HG03469 (cell line): ENCODE data around the gene RBMS1.

Experiments used
- ATAC-seq: cut with Tn5 transposase; IDR thresholded peaks from one replicate; pipeline ENCODE4 v1.9.1; 2021; ENCODE audit warnings: mild to moderate bottlenecking, moderate library complexity, moderate number of reproducible peaks; ENCODE audit not compliant: unreplicated experiment

The RBMS1 gene

GRCh38 chr2:160310118-160310828 lies 183.3 kb downstream of the RBMS1 start:
- ATAC-seq = no peak

GRCh38 chr2:160309585-160309984 lies 184.0 kb downstream of the RBMS1 start:
- no peak for ATAC-seq

- no peak for ATAC-seq
Observed at GRCh38 chr2:160308915-160309314, 184.7 kb downstream of the RBMS1 start.

- no peak for ATAC-seq
Observed at GRCh38 chr2:160308476-160308875, 185.1 kb downstream of the RBMS1 start.

- ATAC-seq = no peak
Observed at GRCh38 chr2:160306985-160307384, 186.6 kb downstream of the RBMS1 start.

GRCh38 chr2:160305081-160305750 lies 188.4 kb downstream of the RBMS1 start:
- ATAC-seq = no peak

- no peak for ATAC-seq
Observed at GRCh38 chr2:160303527-160303926, 190.1 kb downstream of the RBMS1 start.

- no peak for ATAC-seq
Observed at GRCh38 chr2:160303076-160303475, 190.5 kb downstream of the RBMS1 start.

GRCh38 chr2:160301420-160301819 lies 192.2 kb downstream of the RBMS1 start:
- no peak for ATAC-seq

- no peak for ATAC-seq
Observed at GRCh38 chr2:160300203-160300602, 193.4 kb downstream of the RBMS1 start.

- ATAC-seq = no peak
Observed at GRCh38 chr2:160299540-160299939, 194.1 kb downstream of the RBMS1 start.

- ATAC-seq = no peak
Observed at GRCh38 chr2:160298960-160299359, 194.6 kb downstream of the RBMS1 start.

GRCh38 chr2:160295519-160296207 lies 197.9 kb downstream of the RBMS1 start:
- ATAC-seq = no peak

- no peak for ATAC-seq
Observed at GRCh38 chr2:160294889-160295288, 198.7 kb downstream of the RBMS1 start.

GRCh38 chr2:160294339-160294803 lies 199.2 kb downstream of the RBMS1 start:
- peak; percentile 70 for ATAC-seq

GRCh38 chr2:160293391-160294091 lies 200.1 kb downstream of the RBMS1 start:
- ATAC-seq = no peak

GRCh38 chr2:160292225-160292624 lies 201.4 kb downstream of the RBMS1 start:
- no peak for ATAC-seq

GRCh38 chr2:160291382-160291781 lies 202.2 kb downstream of the RBMS1 start:
- ATAC-seq = no peak

- no peak for ATAC-seq
Observed at GRCh38 chr2:160290598-160290997, 203.0 kb downstream of the RBMS1 start.

- no peak for ATAC-seq
Observed at GRCh38 chr2:160289831-160290230, 203.8 kb downstream of the RBMS1 start.

GRCh38 chr2:160289126-160289525 lies 204.5 kb downstream of the RBMS1 start:
- no peak for ATAC-seq
